ENCODE results near the gene CYB5A.

DNA sequence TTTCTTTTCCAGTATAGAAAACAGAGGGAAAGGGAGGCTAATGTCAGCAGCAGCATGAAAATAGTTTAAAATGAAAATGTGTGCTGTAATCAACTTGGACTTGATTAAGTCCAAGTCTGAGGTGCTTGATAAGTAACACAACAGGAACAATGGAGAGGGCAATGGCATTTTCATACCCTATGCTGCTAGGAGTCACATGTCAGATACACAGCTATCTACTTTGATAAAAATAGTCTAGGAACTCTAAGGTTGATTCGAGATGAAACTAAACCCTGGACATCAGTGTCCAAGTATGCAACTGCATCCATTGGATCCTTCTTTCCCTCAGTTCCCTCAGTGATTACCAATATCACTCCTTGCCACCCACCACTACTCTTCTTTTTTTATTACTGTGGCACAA is 19.2 kb upstream of the CYB5A start:
- TF ChIP-seq, protein P1, sequence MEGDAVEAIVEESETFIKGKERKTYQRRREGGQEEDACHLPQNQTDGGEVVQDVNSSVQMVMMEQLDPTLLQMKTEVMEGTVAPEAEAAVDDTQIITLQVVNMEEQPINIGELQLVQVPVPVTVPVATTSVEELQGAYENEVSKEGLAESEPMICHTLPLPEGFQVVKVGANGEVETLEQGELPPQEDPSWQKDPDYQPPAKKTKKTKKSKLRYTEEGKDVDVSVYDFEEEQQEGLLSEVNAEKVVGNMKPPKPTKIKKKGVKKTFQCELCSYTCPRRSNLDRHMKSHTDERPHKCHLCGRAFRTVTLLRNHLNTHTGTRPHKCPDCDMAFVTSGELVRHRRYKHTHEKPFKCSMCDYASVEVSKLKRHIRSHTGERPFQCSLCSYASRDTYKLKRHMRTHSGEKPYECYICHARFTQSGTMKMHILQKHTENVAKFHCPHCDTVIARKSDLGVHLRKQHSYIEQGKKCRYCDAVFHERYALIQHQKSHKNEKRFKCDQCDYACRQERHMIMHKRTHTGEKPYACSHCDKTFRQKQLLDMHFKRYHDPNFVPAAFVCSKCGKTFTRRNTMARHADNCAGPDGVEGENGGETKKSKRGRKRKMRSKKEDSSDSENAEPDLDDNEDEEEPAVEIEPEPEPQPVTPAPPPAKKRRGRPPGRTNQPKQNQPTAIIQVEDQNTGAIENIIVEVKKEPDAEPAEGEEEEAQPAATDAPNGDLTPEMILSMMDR (IDR thresholded peaks at IDR 0.05; ENCODE audit: low read depth, low read length): no peak
- TF ChIP-seq EZH2phosphoT487 (IDR thresholded peaks at IDR 0.05; ENCODE audit: low read depth): no peak

Measured in OCI-LY3 (cell line).